Endothelial cell of umbilical vein (primary cell): ENCODE data around the gene CHN1. TPM values are rescaled to one million over a fixed set of nuclear protein-coding genes. Genes with fewer than 3 reads are reported as not detected.

Experiments used
- BruUV-seq: library from RNA; stranded (reverse); fragments of 400-500 nt; replicated peaks from 2 replicates; lab custom pipeline; 2021; lab: Mats Ljungman, UMichigan
- CTCF ChIA-PET: fragments of 300-600, 350-600 bp; sonication (Branson Sonifier 250); formaldehyde crosslinking; loops from one replicate; lab custom pipeline; 2021; ENCODE audit warnings: antibody characterized with exemption, inconsistent platforms; lab: Charles Lee
- POLR2A ChIA-PET: fragments of 300-600, 350-600 bp; sonication (Branson Sonifier 250); formaldehyde crosslinking; loops from one replicate; lab custom pipeline; 2021; ENCODE audit warnings: antibody characterized with exemption, inconsistent platforms; lab: Charles Lee
- DNase-seq: peaks from one replicate; pipeline ENCODE4 v3.0.0-alpha.2; 2011; ENCODE audit warnings: low read depth, low spot score
- FAIRE-seq: peaks from 2 replicates; lab custom pipeline; 2011; peaks lifted over from hg19 to GRCh38; lab: Jason Lieb, UNC
- H2AFZ ChIP-seq: 2 replicates; pipeline ENCODE4 v1.6.0; 2012; ENCODE audit warnings: low read depth, low read length, control low read depth, inconsistent platforms
- H3K27ac ChIP-seq: 2 replicates; pipeline ENCODE4 v1.5.1; 2011; ENCODE audit warnings: low read depth, mild to moderate bottlenecking, control low read depth, low read length, moderate library complexity; ENCODE audit not compliant: insufficient read depth
- H3K27me3 ChIP-seq, 2 experiments: 2 replicates each; pipeline versions ENCODE4 v1.6.0 to v1.6.1; 2011; ENCODE audit warnings: low read length in 2 of 2, mixed read lengths in 1 of 2; ENCODE audit not compliant: control insufficient read depth in 2 of 2, insufficient read depth in 2 of 2
- H3K36me3 ChIP-seq, 2 experiments: 2 replicates in 1 of 2; 3 replicates in 1 of 2; pipeline ENCODE4 v1.5.1; 2011; ENCODE audit warnings: low read length in 2 of 2, mild to moderate bottlenecking in 1 of 2, moderate library complexity in 1 of 2; ENCODE audit not compliant: control insufficient read depth in 2 of 2, insufficient read depth in 2 of 2; ENCODE audit errors: extremely low read depth in 1 of 2
- H3K4me1 ChIP-seq: 3 replicates; pipeline ENCODE4 v1.5.1; 2011; ENCODE audit warnings: mild to moderate bottlenecking, low read length; ENCODE audit not compliant: control insufficient read depth, insufficient read depth; ENCODE audit errors: extremely low read depth
- H3K4me2 ChIP-seq: 2 replicates; pipeline ENCODE4 v1.6.1; 2011; ENCODE audit warnings: low read length, control low read depth, mixed read lengths; ENCODE audit not compliant: insufficient read depth
- H3K4me3 ChIP-seq, 3 experiments: fragments of 200-600 bp in 1 of 3; sonication (generic), shearing (Covaris generic) in 1 of 3; replicated peaks in 1 of 3; 2 replicates each; pipeline ENCODE4 v1.5.1; 2011 to 2016; ENCODE audit warnings: control low read depth in 3 of 3, low read length in 3 of 3, mild to moderate bottlenecking in 2 of 3, inconsistent platforms in 1 of 3, low read depth in 1 of 3, moderate library complexity in 1 of 3; ENCODE audit not compliant: insufficient read depth in 1 of 3
- H3K79me2 ChIP-seq: 2 replicates; pipeline ENCODE4 v1.6.0; 2012; ENCODE audit warnings: low read length, inconsistent platforms; ENCODE audit not compliant: control insufficient read depth, insufficient read depth
- H3K9ac ChIP-seq: replicated peaks from 2 replicates; pipeline ENCODE3; 2011; ENCODE audit warnings: low read length, control low read depth; ENCODE audit not compliant: insufficient read depth; ENCODE audit errors: extremely low read depth
- H3K9me1 ChIP-seq: replicated peaks from 3 replicates; pipeline ENCODE4 v1.6.0; 2011; ENCODE audit warnings: mild to moderate bottlenecking, low read length; ENCODE audit not compliant: control insufficient read depth, insufficient read depth; ENCODE audit errors: extremely low read depth
- H3K9me3 ChIP-seq: replicated peaks from 2 replicates; pipeline ENCODE4 v1.5.1; 2012; ENCODE audit warnings: low read length, inconsistent platforms; ENCODE audit not compliant: control insufficient read depth, insufficient read depth
- H4K20me1 ChIP-seq: replicated peaks from 2 replicates; pipeline ENCODE3; 2011; ENCODE audit warnings: mild to moderate bottlenecking, low read length; ENCODE audit not compliant: control insufficient read depth, insufficient read depth; ENCODE audit errors: extremely low read depth
- EZH2 ChIP-seq: IDR thresholded peaks from 2 replicates; pipeline ENCODE4 v1.6.1; 2012; ENCODE audit warnings: borderline replicate concordance, low read depth, mild to moderate bottlenecking, moderate library complexity, low read length, inconsistent platforms; ENCODE audit not compliant: severe bottlenecking
- FOS ChIP-seq: IDR thresholded peaks from 2 replicates; pipeline ENCODE4 v1.6.1; 2011; ENCODE audit warnings: mild to moderate bottlenecking, low read length, moderate library complexity, borderline replicate concordance; ENCODE audit not compliant: insufficient read depth
- GATA2 ChIP-seq: IDR thresholded peaks from 2 replicates; pipeline ENCODE4 v1.7.0; 2011; ENCODE audit warnings: low read depth, mild to moderate bottlenecking, moderate library complexity, mixed read lengths, low read length; ENCODE audit not compliant: insufficient read length, insufficient read depth
- JUN ChIP-seq: IDR thresholded peaks from 2 replicates; pipeline ENCODE4 v1.6.1; 2011; ENCODE audit warnings: borderline replicate concordance, low read depth; ENCODE audit not compliant: insufficient read length, insufficient read depth
- MYC ChIP-seq: IDR thresholded peaks from one replicate; pipeline ENCODE4 v1.6.1; 2011; ENCODE audit warnings: mild to moderate bottlenecking, low read depth, low read length
- POLR2A ChIP-seq: IDR thresholded peaks from 2 replicates; pipeline ENCODE4 v1.6.1; 2012; ENCODE audit warnings: low read depth, mild to moderate bottlenecking, control low read depth, low read length
- POLR2AphosphoS5 ChIP-seq: IDR thresholded peaks from 2 replicates; pipeline ENCODE4 v1.6.1; 2012; ENCODE audit warnings: low read depth, mild to moderate bottlenecking, control low read depth, low read length, moderate library complexity; ENCODE audit not compliant: insufficient read depth
- dilution Hi-C: fragments of 300-500 bp; cut with MboI; formaldehyde crosslinking; loops from one replicate; pipeline ENCODE4 v1.15.0; 2019; ENCODE audit warnings: low sequenced_read_pairs; ENCODE audit not compliant: extremely low pct_ligation_motif_present
- intact Hi-C: fragments of 100-400 bp; cut with micrococcal nuclease; formaldehyde crosslinking; loops from one replicate; pipeline ENCODE4 v1.10.0; 2022
- polyA plus RNA-seq, 4 experiments: library from polyadenylated mRNA; depleted of rRNA in 3 of 4; stranded (reverse) in 3 of 4; unstranded in 1 of 4; fragments of >200 nt; gene quantifications; 2 replicates each; pipeline versions ENCODE4 v1.2.1 to v1.2.3, GENCODE V29; 2011 to 2012; ENCODE audit warnings: missing spikeins in 1 of 4
- total RNA-seq: library from RNA; stranded (reverse); gene quantifications from 2 replicates; pipeline ENCODE4 v1.2.3, GENCODE V29; 2021
- TF ChIP-seq, protein P1 (sequence below), 2 donors: IDR thresholded peaks; 1 replicate in 1 of 2; 2 replicates in 1 of 2; pipeline ENCODE4 v1.5.1; 2011; ENCODE audit warnings: low read length in 2 of 2, mild to moderate bottlenecking in 2 of 2, moderate library complexity in 2 of 2, control low read depth in 1 of 2, inconsistent platforms in 1 of 2, low read depth in 1 of 2; ENCODE audit not compliant: insufficient read depth in 1 of 2; ENCODE audit errors: extremely low read depth in 1 of 2
- TF ChIP-seq, protein P2 (sequence below): IDR thresholded peaks from 2 replicates; pipeline ENCODE4 v1.6.1; 2011; ENCODE audit not compliant: insufficient read depth, insufficient read length

The CHN1 gene
- total and polyA plus RNA-seq, 2 donors (not counting 3 experiments of a cell fraction or from before 2014, with no cell fraction given) = 23.3 to 24.9 TPM

DNA sequence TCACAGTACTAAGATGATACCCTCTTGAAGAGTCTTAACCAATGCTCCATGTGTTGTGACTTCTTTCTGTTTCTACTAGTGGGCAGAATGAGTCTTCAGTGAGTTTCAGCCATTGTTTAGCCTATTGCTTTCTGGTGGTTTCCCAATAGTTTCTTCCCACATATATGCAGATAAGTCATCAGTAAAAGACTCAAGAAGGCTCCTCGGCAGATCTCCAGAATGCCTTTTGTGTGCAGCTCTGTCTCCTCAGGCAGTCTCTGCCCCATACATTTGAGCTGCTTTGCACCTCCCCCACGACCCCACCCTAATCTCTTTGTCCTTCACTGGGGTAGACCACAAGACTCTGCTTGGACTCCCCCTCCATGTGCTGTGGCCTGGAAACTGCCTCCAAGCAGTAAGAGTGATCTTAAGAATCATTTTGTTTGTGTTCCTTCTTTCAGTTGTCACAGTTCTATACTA, 169.4 kb downstream of the CHN1 start:
- POLR2A ChIA-PET = no interaction called here
- H3K79me2 ChIP-seq = no peaks in the 10 kb centered on the region
- no peak for DNase-seq

DNA sequence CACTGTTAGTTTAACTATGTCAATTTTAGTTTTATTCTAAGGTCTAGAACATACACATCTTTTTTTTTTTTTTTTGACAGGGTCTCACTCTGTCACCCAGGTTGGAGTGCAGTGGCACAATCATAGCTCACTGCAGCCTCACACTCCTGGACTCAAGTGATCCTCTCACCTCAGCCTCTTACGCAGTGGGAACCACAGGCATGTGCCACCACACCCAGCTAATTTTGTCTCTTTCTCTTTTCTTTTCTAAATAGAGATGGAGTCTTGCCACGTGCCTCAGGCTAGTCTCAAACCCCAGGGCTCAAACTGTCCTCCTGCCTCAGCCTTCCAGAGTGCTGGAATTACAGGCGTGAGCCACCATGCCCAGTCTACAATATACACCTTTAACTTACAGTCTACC, 171.4 kb downstream of the CHN1 start:
- FAIRE-seq (no peak), DNase-seq (no peak)
- ChIA-PET CTCF (no interaction called here), POLR2A (no interaction called here)
- BruUV-seq = no TSS peak
- Histone ChIP-seq H3K36me3 (no peaks in the 10 kb centered on the region), H4K20me1 (no peaks in the 10 kb centered on the region), H3K4me3 (no peak overlapping the region), H3K27me3 (no peaks in the 10 kb centered on the region), H3K9me3 (no peaks in the 10 kb centered on the region), H3K9me1 (no peaks in the 10 kb centered on the region), H3K4me1 (peaks cover 12% of the 10 kb centered on the region), H3K27ac (no peak overlapping the region), H3K4me2 (no peak overlapping the region), H2AFZ (no peak overlapping the region), H3K9ac (no peak overlapping the region), H3K79me2 (no peaks in the 10 kb centered on the region)
- dilution Hi-C loops (no loop called here), intact Hi-C loops (no loop called here)
- TF ChIP-seq GATA2 (no peak), POLR2AphosphoS5 (no peak), JUN (no peak), EZH2 (no peak), FOS (no peak), MYC (no peak), POLR2A (no peak)
- TF ChIP-seq, protein P1, sequence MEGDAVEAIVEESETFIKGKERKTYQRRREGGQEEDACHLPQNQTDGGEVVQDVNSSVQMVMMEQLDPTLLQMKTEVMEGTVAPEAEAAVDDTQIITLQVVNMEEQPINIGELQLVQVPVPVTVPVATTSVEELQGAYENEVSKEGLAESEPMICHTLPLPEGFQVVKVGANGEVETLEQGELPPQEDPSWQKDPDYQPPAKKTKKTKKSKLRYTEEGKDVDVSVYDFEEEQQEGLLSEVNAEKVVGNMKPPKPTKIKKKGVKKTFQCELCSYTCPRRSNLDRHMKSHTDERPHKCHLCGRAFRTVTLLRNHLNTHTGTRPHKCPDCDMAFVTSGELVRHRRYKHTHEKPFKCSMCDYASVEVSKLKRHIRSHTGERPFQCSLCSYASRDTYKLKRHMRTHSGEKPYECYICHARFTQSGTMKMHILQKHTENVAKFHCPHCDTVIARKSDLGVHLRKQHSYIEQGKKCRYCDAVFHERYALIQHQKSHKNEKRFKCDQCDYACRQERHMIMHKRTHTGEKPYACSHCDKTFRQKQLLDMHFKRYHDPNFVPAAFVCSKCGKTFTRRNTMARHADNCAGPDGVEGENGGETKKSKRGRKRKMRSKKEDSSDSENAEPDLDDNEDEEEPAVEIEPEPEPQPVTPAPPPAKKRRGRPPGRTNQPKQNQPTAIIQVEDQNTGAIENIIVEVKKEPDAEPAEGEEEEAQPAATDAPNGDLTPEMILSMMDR (IDR thresholded peaks at IDR 0.05; ENCODE audit: extremely low read depth in 1 of 2, insufficient read depth in 1 of 2, low read depth in 1 of 2, low read length in 2 of 2) = no peak
- TF ChIP-seq, protein P2, sequence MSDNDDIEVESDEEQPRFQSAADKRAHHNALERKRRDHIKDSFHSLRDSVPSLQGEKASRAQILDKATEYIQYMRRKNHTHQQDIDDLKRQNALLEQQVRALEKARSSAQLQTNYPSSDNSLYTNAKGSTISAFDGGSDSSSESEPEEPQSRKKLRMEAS = no peak

More for the DNA sequence above, 169.4 kb downstream of the CHN1 start:
- H3K36me3 ChIP-seq = no peaks in the 10 kb centered on the region
- no peaks in the 10 kb centered on the region for H3K9me3 ChIP-seq
- no peak overlapping the region for H3K27ac ChIP-seq
- no peak overlapping the region for H3K4me2 ChIP-seq
- dilution Hi-C loops = no loop called here
- H3K9me1 ChIP-seq = no peaks in the 10 kb centered on the region
- intact Hi-C loops = no loop called here
- no peaks in the 10 kb centered on the region for H4K20me1 ChIP-seq
- no TSS peak for BruUV-seq
- no peak for FAIRE-seq
- no peak overlapping the region for H3K9ac ChIP-seq
- no peak overlapping the region for H2AFZ ChIP-seq
- CTCF ChIA-PET = interaction anchor here (1.6 to 2.6 kb wide), 2 partner anchors 8 to 64 kb away, joined by 16 to 19 read pairs; no protein-coding TSS in a partner anchor
- peaks cover 10% of the 10 kb centered on the region for H3K4me1 ChIP-seq
- no peak overlapping the region for H3K4me3 ChIP-seq
- TF ChIP-seq JUN = no peak
- TF ChIP-seq, protein P2 = no peak
- no peak for TF ChIP-seq FOS
- TF ChIP-seq MYC = no peak
- no peak for TF ChIP-seq POLR2AphosphoS5
- no peaks in the 10 kb centered on the region for H3K27me3 ChIP-seq
